Activated CD4-positive, alpha-beta memory T cell treated with anti-CD3 and anti-CD28 coated beads for 36 hours (primary cell): ENCODE results near the gene FANCE. TPM values are rescaled to one million over a fixed set of nuclear protein-coding genes. Genes with fewer than 3 reads are reported as not detected.
A peak's percentile ranks its signal among the peaks of the same experiment; 100 is the strongest.
"Not testable (repeated sequence)": the region's sequence is repeated elsewhere in the genome, so short reads cannot be mapped to it uniquely, and the experiment has no call there.

Experiments used
- CTCF ChIA-PET: fragments of 350-600 bp; sonication (Branson Sonifier 250); formaldehyde crosslinking; loops from one replicate; lab custom pipeline; 2021; ENCODE audit warnings: antibody characterized with exemption, inconsistent platforms; lab: Charles Lee
- POLR2A ChIA-PET: fragments of 350-600 bp; sonication (Branson Sonifier 250); formaldehyde crosslinking; loops from one replicate; lab custom pipeline; 2021; ENCODE audit warnings: antibody characterized with exemption; lab: Charles Lee
- DNase-seq: peaks from one replicate; pipeline ENCODE4 v3.0.0-alpha.2; 2020
- H3K27ac Mint-ChIP-seq: one replicate; pipeline ENCODE4 v1.8.0; 2021; ENCODE audit warnings: mixed read lengths
- H3K27me3 Mint-ChIP-seq: one replicate; pipeline ENCODE4 v1.8.0; 2021; ENCODE audit warnings: mixed read lengths
- H3K36me3 Mint-ChIP-seq: one replicate; pipeline ENCODE4 v1.8.0; 2021; ENCODE audit warnings: mixed read lengths
- H3K4me1 Mint-ChIP-seq: one replicate; pipeline ENCODE4 v1.8.0; 2021; ENCODE audit warnings: low read depth, mixed read lengths
- H3K4me3 Mint-ChIP-seq: one replicate; pipeline ENCODE4 v1.8.0; 2021; ENCODE audit warnings: mild to moderate bottlenecking, mixed read lengths
- H3K9me3 Mint-ChIP-seq: one replicate; pipeline ENCODE4 v1.8.0; 2021; ENCODE audit warnings: mixed read lengths
- intact Hi-C: fragments of 100-400 bp; cut with micrococcal nuclease; formaldehyde crosslinking; loops from one replicate; pipeline ENCODE4 v1.15.1; 2023
- microRNA-seq: library from miRNA; unstranded; fragments of <30 nt; microRNA quantifications from one replicate; pipeline ENCODE4 v1.2.0, GENCODE V29; 2022; ENCODE audit warnings: borderline number of aligned reads, borderline microRNAs expressed, borderline replicate concordance
- total RNA-seq, 2 experiments: library from RNA; stranded (reverse); gene quantifications; one replicate each; pipeline ENCODE4 v1.2.3, GENCODE V29; 2021

FANCE gene
- total RNA-seq, 2 experiments from 2014 or later = 18.9 to 19.2 TPM

- H3K4me1 Mint-ChIP-seq = no peaks in the 10 kb centered on the region
- DNase-seq = no peak
- no peaks in the 10 kb centered on the region for H3K36me3 Mint-ChIP-seq
- intact Hi-C loops = no loop called here
- ChIA-PET CTCF (interaction anchor here (0.9 to 1.3 kb wide), 2 partner anchors 10 to 230 kb away, joined by 3 to 4 read pairs; partner anchors contain the start of genes ARMC12 and TEAD3), POLR2A (no interaction called here)
- peaks cover 9% of the 10 kb centered on the region for H3K27me3 Mint-ChIP-seq
- no peaks in the 10 kb centered on the region for H3K9me3 Mint-ChIP-seq
- H3K27ac Mint-ChIP-seq = no peak overlapping the region
- no peak overlapping the region for H3K4me3 Mint-ChIP-seq
Observed at GRCh38 chr6:35506536-35506935, 54.4 kb downstream of the FANCE start.

GRCh38 chr6:35507221-35507620 lies 55.1 kb downstream of the FANCE start:
- CTCF ChIA-PET = interaction anchor here (0.9 to 1.5 kb wide), 3 partner anchors 10 to 229 kb away, joined by 3 to 4 read pairs (median 3); partner anchors contain the start of genes ARMC12 and TEAD3

GRCh38 chr6:35508027-35508426 lies 55.9 kb downstream of the FANCE start:
- Mint-ChIP-seq H3K36me3 (no peaks in the 10 kb centered on the region), H3K9me3 (no peaks in the 10 kb centered on the region), H3K4me1 (no peaks in the 10 kb centered on the region), H3K27me3 (peaks cover 11% of the 10 kb centered on the region), H3K27ac (no peak overlapping the region), H3K4me3 (no peak overlapping the region)
- DNase-seq = no peak
- POLR2A ChIA-PET = no interaction called here
- CTCF ChIA-PET = interaction anchor here (1.5 kb wide), 1 partner anchor 15 kb away, joined by 3 read pairs; no protein-coding TSS in a partner anchor
- intact Hi-C loops = no loop called here

More at GRCh38 chr6:35507221-35507620, 55.1 kb downstream of the FANCE start:
- Mint-ChIP-seq H3K36me3 (no peaks in the 10 kb centered on the region), H3K27ac (no peak overlapping the region), H3K9me3 (no peaks in the 10 kb centered on the region), H3K27me3 (peaks cover 10% of the 10 kb centered on the region), H3K4me1 (no peaks in the 10 kb centered on the region), H3K4me3 (no peak overlapping the region)
- intact Hi-C loops = no loop called here
- POLR2A ChIA-PET = no interaction called here
- no peak for DNase-seq

GRCh38 chr6:35508542-35508941 lies 56.4 kb downstream of the FANCE start:
- POLR2A ChIA-PET = no interaction called here
- Mint-ChIP-seq H3K36me3 (no peaks in the 10 kb centered on the region), H3K9me3 (no peaks in the 10 kb centered on the region), H3K4me3 (no peak overlapping the region), H3K4me1 (no peaks in the 10 kb centered on the region), H3K27me3 (peaks cover 11% of the 10 kb centered on the region), H3K27ac (no peak overlapping the region)
- no peak for DNase-seq
- intact Hi-C loops = no loop called here
- CTCF ChIA-PET = no interaction called here

GRCh38 chr6:35510916-35511561 lies 58.9 kb downstream of the FANCE start:
- Mint-ChIP-seq H3K4me1 (no peaks in the 10 kb centered on the region), H3K36me3 (no peaks in the 10 kb centered on the region), H3K27me3 (peaks cover 11% of the 10 kb centered on the region), H3K9me3 (no peaks in the 10 kb centered on the region), H3K4me3 (no peak overlapping the region), H3K27ac (no peak overlapping the region)
- ChIA-PET POLR2A (no interaction called here), CTCF (interaction anchor here (1.6 to 1.8 kb wide), 2 partner anchors 12 to 13 kb away, joined by 4 to 7 read pairs; no protein-coding TSS in a partner anchor)
- intact Hi-C loops = no loop called here
- no peak for DNase-seq

- Mint-ChIP-seq H3K27me3 (peaks cover 11% of the 10 kb centered on the region), H3K9me3 (no peaks in the 10 kb centered on the region), H3K4me3 (no peak overlapping the region), H3K36me3 (no peaks in the 10 kb centered on the region), H3K4me1 (no peaks in the 10 kb centered on the region), H3K27ac (no peak overlapping the region)
- no peak for DNase-seq
- intact Hi-C loops = no loop called here
- ChIA-PET CTCF (no interaction called here), POLR2A (no interaction called here)
Observed at GRCh38 chr6:35511562-35511941, 59.4 kb downstream of the FANCE start.

GRCh38 chr6:35512006-35512405 lies 59.9 kb downstream of the FANCE start:
- no peaks in the 10 kb centered on the region for H3K4me1 Mint-ChIP-seq
- no peak overlapping the region for H3K4me3 Mint-ChIP-seq
- intact Hi-C loops = no loop called here
- DNase-seq = no peak
- ChIA-PET CTCF (no interaction called here), POLR2A (no interaction called here)
- H3K9me3 Mint-ChIP-seq = no peaks in the 10 kb centered on the region
- H3K27me3 Mint-ChIP-seq = peaks cover 11% of the 10 kb centered on the region
- no peak overlapping the region for H3K27ac Mint-ChIP-seq
- no peaks in the 10 kb centered on the region for H3K36me3 Mint-ChIP-seq

- POLR2A ChIA-PET = no interaction called here
- no peak within 1 kb of the TSS for H3K4me3 Mint-ChIP-seq
- no peaks in the 10 kb centered on the region for H3K4me1 Mint-ChIP-seq
- H3K36me3 Mint-ChIP-seq = no peaks in the 10 kb centered on the region
- intact Hi-C loops = no loop called here
- CTCF ChIA-PET = no interaction called here
- H3K9me3 Mint-ChIP-seq = no peaks in the 10 kb centered on the region
- peaks cover 11% of the 10 kb centered on the region for H3K27me3 Mint-ChIP-seq
- H3K27ac Mint-ChIP-seq = no peak within 1 kb of the TSS
- no peak for DNase-seq
Observed at GRCh38 chr6:35512740-35513139, 60.6 kb downstream of the FANCE start, which contains the start of gene TULP1. Gene TULP1, minus strand, starts transcription at chr6:35512896. Its CDS starts 38 bp downstream, at chr6:35512858.

- ChIA-PET POLR2A (no interaction called here), CTCF (no interaction called here)
- Mint-ChIP-seq H3K9me3 (no peaks in the 10 kb centered on the region), H3K4me3 (no peak overlapping the region), H3K36me3 (no peaks in the 10 kb centered on the region), H3K4me1 (no peaks in the 10 kb centered on the region), H3K27ac (no peak overlapping the region), H3K27me3 (peaks cover 11% of the 10 kb centered on the region)
- no peak for DNase-seq
- intact Hi-C loops = no loop called here
Observed at GRCh38 chr6:35514587-35514986, 62.4 kb downstream of the FANCE start.

GRCh38 chr6:35515939-35516338 lies 63.8 kb downstream of the FANCE start:
- POLR2A ChIA-PET, H3K27ac Mint-ChIP-seq, DNase-seq, intact Hi-C loops, H3K9me3 Mint-ChIP-seq, H3K4me1 Mint-ChIP-seq, H3K27me3 Mint-ChIP-seq, H3K4me3 Mint-ChIP-seq, H3K36me3 Mint-ChIP-seq: not testable (repeated sequence)
- CTCF ChIA-PET = interaction anchor here (1.0 kb wide), 1 partner anchor 222 kb away, joined by 3 read pairs; no protein-coding TSS in a partner anchor

Small RNAs within 50 kb of the gene (microRNA-seq; reads per million reads assigned to microRNA genes)
- gene MIR7111 = 4.7 reads per million, percentile 12 among the genes with 10 or more reads in this experiment

Other genes with a start within 250 kb of the FANCE start
- under 1 TPM in 1 of 2 experiments, not detected in 1; 0.02 TPM for gene SCUBE3, start 238.4 kb upstream of the FANCE start, total RNA-seq
- 10 to 100 TPM; 35.2 to 38.5 TPM for gene ZNF76, start 192.6 kb upstream of the FANCE start, total RNA-seq
- gene DEF6, start 154.5 kb upstream of the FANCE start, total RNA-seq = 100 to 1,000 TPM; 103 TPM
- gene PPARD, start 109.8 kb upstream of the FANCE start, total RNA-seq = 10 to 100 TPM; 19.9 to 20.9 TPM
- 1,000 to 10,000 TPM; 2,144 to 2,205 TPM for gene RPL10A, start 16.1 kb downstream of the FANCE start, total RNA-seq
- gene TEAD3, start 44.7 kb downstream of the FANCE start, total RNA-seq = 1 to 10 TPM; 1.8 to 2.2 TPM
- gene TULP1, start 60.6 kb downstream of the FANCE start, total RNA-seq = not detected
- gene FKBP5, start 236.6 kb downstream of the FANCE start, total RNA-seq = 100 to 1,000 TPM; 111 to 112 TPM